ENCODE measurements around the gene GPX4. TPM values are rescaled to one million over a fixed set of nuclear protein-coding genes. Genes with fewer than 3 reads are reported as not detected.

GPX4 gene
- total and polyA plus RNA-seq, 2 donors (not counting 3 experiments of a cell fraction or from before 2014, with no cell fraction given): 469 to 1,136 TPM

GRCh38 chr19:1122021-1122971 is 18.5 kb downstream of the GPX4 start:
- no peaks in the 10 kb centered on the region for H3K27me3 ChIP-seq (ENCODE audit: control insufficient read depth in 2 of 2, insufficient read depth in 2 of 2, low read length in 2 of 2)
- ChIA-PET CTCF (interaction anchor here (2.2 kb wide), 1 partner anchor 9 kb away, joined by 15 read pairs; no protein-coding TSS in a partner anchor), POLR2A (interaction anchor here (0.8 kb wide), 1 partner anchor 9 kb away, joined by 3 read pairs; no protein-coding TSS in a partner anchor)
- DNase-seq (ENCODE audit: low read depth, low spot score) (no peak), FAIRE-seq (no peak)
- no peaks in the 10 kb centered on the region for H3K9me1 ChIP-seq (replicated peaks; ENCODE audit: control insufficient read depth, extremely low read depth, insufficient read depth, low read length)
- dilution Hi-C loops (cut with MboI; ENCODE audit: extremely low pct_ligation_motif_present, low sequenced_read_pairs): no loop called here
- H3K4me3 ChIP-seq (replicated peaks in 1 of 3; ENCODE audit: insufficient read depth in 1 of 3, low read depth in 1 of 3, low read length in 3 of 3): no peak overlapping the region
- H3K9ac ChIP-seq (replicated peaks; ENCODE audit: extremely low read depth, insufficient read depth, low read length): no peak overlapping the region
- H3K4me1 ChIP-seq (ENCODE audit: control insufficient read depth, extremely low read depth, insufficient read depth, low read length): peaks cover 15% of the 10 kb centered on the region
- no peak overlapping the region for H3K27ac ChIP-seq (ENCODE audit: insufficient read depth, low read depth, low read length)
- no peaks in the 10 kb centered on the region for H3K9me3 ChIP-seq (replicated peaks; ENCODE audit: control insufficient read depth, insufficient read depth, low read length)
- H3K79me2 ChIP-seq (ENCODE audit: control insufficient read depth, insufficient read depth, low read length): peaks cover 17% of the 10 kb centered on the region
- no peak overlapping the region for H3K4me2 ChIP-seq (ENCODE audit: insufficient read depth, low read length)
- peaks cover 23 to 62% of the 10 kb centered on the region in 2 experiments for H3K36me3 ChIP-seq (ENCODE audit: control insufficient read depth in 2 of 2, extremely low read depth in 1 of 2, insufficient read depth in 2 of 2, low read length in 2 of 2)
- no peaks in the 10 kb centered on the region for H4K20me1 ChIP-seq (replicated peaks; ENCODE audit: control insufficient read depth, extremely low read depth, insufficient read depth, low read length)
- TF ChIP-seq, protein P1, sequence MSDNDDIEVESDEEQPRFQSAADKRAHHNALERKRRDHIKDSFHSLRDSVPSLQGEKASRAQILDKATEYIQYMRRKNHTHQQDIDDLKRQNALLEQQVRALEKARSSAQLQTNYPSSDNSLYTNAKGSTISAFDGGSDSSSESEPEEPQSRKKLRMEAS (IDR thresholded peaks at IDR 0.05; ENCODE audit: insufficient read depth, insufficient read length): no peak
- no peak for TF ChIP-seq FOS (IDR thresholded peaks at IDR 0.05; ENCODE audit: borderline replicate concordance, insufficient read depth, low read length)
- TF ChIP-seq EZH2 (IDR thresholded peaks at IDR 0.05; ENCODE audit: borderline replicate concordance, low read depth, low read length, severe bottlenecking): no peak
- TF ChIP-seq POLR2AphosphoS5 (IDR thresholded peaks at IDR 0.05; ENCODE audit: insufficient read depth, low read depth, low read length): no peak
- no peak for TF ChIP-seq JUN (IDR thresholded peaks at IDR 0.05; ENCODE audit: borderline replicate concordance, insufficient read depth, insufficient read length, low read depth)
- TF ChIP-seq, protein P2, sequence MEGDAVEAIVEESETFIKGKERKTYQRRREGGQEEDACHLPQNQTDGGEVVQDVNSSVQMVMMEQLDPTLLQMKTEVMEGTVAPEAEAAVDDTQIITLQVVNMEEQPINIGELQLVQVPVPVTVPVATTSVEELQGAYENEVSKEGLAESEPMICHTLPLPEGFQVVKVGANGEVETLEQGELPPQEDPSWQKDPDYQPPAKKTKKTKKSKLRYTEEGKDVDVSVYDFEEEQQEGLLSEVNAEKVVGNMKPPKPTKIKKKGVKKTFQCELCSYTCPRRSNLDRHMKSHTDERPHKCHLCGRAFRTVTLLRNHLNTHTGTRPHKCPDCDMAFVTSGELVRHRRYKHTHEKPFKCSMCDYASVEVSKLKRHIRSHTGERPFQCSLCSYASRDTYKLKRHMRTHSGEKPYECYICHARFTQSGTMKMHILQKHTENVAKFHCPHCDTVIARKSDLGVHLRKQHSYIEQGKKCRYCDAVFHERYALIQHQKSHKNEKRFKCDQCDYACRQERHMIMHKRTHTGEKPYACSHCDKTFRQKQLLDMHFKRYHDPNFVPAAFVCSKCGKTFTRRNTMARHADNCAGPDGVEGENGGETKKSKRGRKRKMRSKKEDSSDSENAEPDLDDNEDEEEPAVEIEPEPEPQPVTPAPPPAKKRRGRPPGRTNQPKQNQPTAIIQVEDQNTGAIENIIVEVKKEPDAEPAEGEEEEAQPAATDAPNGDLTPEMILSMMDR (IDR thresholded peaks at IDR 0.05; ENCODE audit: extremely low read depth in 1 of 2, insufficient read depth in 1 of 2, low read depth in 1 of 2, low read length in 2 of 2): no peak
- H2AFZ ChIP-seq (ENCODE audit: low read depth, low read length): no peak overlapping the region
- intact Hi-C loops (cut with micrococcal nuclease): loop anchor here (2.0 kb wide), 1 partner anchor 53 kb away; the partner anchor contains the start of gene SBNO2
- no TSS peak for BruUV-seq (replicated peaks)

All from endothelial cell of umbilical vein (primary cell).